Neural cell (in vitro differentiated cells): ENCODE results near the gene PNPLA7. TPM values are rescaled to one million over a fixed set of nuclear protein-coding genes. Genes with fewer than 3 reads are reported as not detected.

Experiments used
- H2AFZ ChIP-seq: fragments of 200-600, 300-800 bp; sonication (generic), shearing (Covaris generic); 2 replicates; pipeline ENCODE4 v1.6.0; 2014; ENCODE audit warnings: low read depth, mild to moderate bottlenecking, antibody characterized with exemption, low read length, moderate library complexity
- H3F3A ChIP-seq: fragments of 200-600 bp; shearing (Covaris generic); 2 replicates; pipeline ENCODE4 v1.6.1; 2016; ENCODE audit warnings: mild to moderate bottlenecking, moderate library complexity, mixed read lengths, antibody characterized with exemption, low read length; ENCODE audit not compliant: insufficient read depth, poor library complexity, severe bottlenecking
- H3K27ac ChIP-seq: fragments of 200-600, 300-800 bp; sonication (generic), shearing (Covaris generic); 2 replicates; pipeline ENCODE4 v1.5.1; 2014; ENCODE audit warnings: mild to moderate bottlenecking, low read length, moderate library complexity
- H3K27me3 ChIP-seq: fragments of 300-800, 200-600 bp; sonication (generic), shearing (Covaris generic); 2 replicates; pipeline ENCODE4 v1.6.0; 2014; ENCODE audit warnings: mild to moderate bottlenecking, low read depth, low read length, moderate library complexity; ENCODE audit not compliant: insufficient read depth
- H3K36me3 ChIP-seq: fragments of 300-800, 200-600 bp; sonication (generic), shearing (Covaris generic); 2 replicates; pipeline ENCODE4 v1.5.1; 2014; ENCODE audit warnings: mild to moderate bottlenecking, antibody characterized with exemption, low read length, moderate library complexity; ENCODE audit not compliant: insufficient read depth
- H3K4me2 ChIP-seq: fragments of 300-800, 200-600 bp; sonication (generic), shearing (Covaris generic); 2 replicates; pipeline ENCODE4 v1.6.0; 2014; ENCODE audit warnings: mild to moderate bottlenecking, low read length
- H3K4me3 ChIP-seq: fragments of 300-800, 200-600 bp; sonication (generic), shearing (Covaris generic); 2 replicates; pipeline ENCODE4 v1.5.1; 2014; ENCODE audit warnings: mild to moderate bottlenecking, low read length, moderate library complexity
- H3K79me2 ChIP-seq: fragments of 200-600 bp; shearing (Covaris generic); replicated peaks from 2 replicates; pipeline ENCODE4 v1.6.0; 2014; ENCODE audit warnings: mild to moderate bottlenecking, low read length, moderate library complexity; ENCODE audit not compliant: insufficient read depth
- H3K9ac ChIP-seq: fragments of 300-800, 200-600 bp; sonication (generic), shearing (Covaris generic); 2 replicates; pipeline ENCODE4 v1.6.1; 2016; ENCODE audit warnings: mild to moderate bottlenecking, low read length, mixed read lengths
- H3K9me2 ChIP-seq: fragments of 200-600 bp; shearing (Covaris generic); 2 replicates; pipeline ENCODE4 v1.6.1; 2016; ENCODE audit warnings: mild to moderate bottlenecking, low read length, mixed read lengths; ENCODE audit not compliant: insufficient read depth
- H3K9me3 ChIP-seq: fragments of 200-600, 300-800 bp; sonication (generic), shearing (Covaris generic); 2 replicates; pipeline ENCODE4 v1.6.1; 2016; ENCODE audit warnings: mild to moderate bottlenecking, mixed run types, low read length, moderate library complexity, mixed read lengths
- H4K20me1 ChIP-seq: fragments of 200-600 bp; shearing (Covaris generic); 2 replicates; pipeline ENCODE4 v1.6.1; 2016; ENCODE audit warnings: mild to moderate bottlenecking, mixed run types; ENCODE audit not compliant: insufficient read depth
- EP300 ChIP-seq: fragments of 450-650 bp; conservative IDR thresholded peaks from 2 replicates; pipeline ENCODE4 v1.6.1; 2014; ENCODE audit warnings: antibody characterized with exemption, mild to moderate bottlenecking, moderate library complexity; ENCODE audit not compliant: poor library complexity, severe bottlenecking
- EZH2 ChIP-seq: fragments of 200-600, 300-800 bp; shearing (Covaris generic), sonication (generic); IDR thresholded peaks from 2 replicates; pipeline ENCODE4 v1.6.1; 2014; ENCODE audit warnings: antibody characterized with exemption, low read length, borderline replicate concordance, mild to moderate bottlenecking; ENCODE audit not compliant: insufficient read depth, poor library complexity, severe bottlenecking
- MXI1 ChIP-seq: fragments of 450-650 bp; conservative IDR thresholded peaks from 2 replicates; pipeline ENCODE4 v1.6.1; 2014; ENCODE audit warnings: antibody characterized with exemption, mild to moderate bottlenecking; ENCODE audit not compliant: poor library complexity, severe bottlenecking
- POLR2AphosphoS5 ChIP-seq: IDR thresholded peaks from 2 replicates; pipeline ENCODE4 v1.6.1; 2012
- RAD21 ChIP-seq: fragments of 450-650 bp; conservative IDR thresholded peaks from 2 replicates; pipeline ENCODE4 v1.6.1; 2014; ENCODE audit warnings: antibody characterized with exemption, mild to moderate bottlenecking, moderate library complexity
- SMC3 ChIP-seq: fragments of 450-650 bp; conservative IDR thresholded peaks from 2 replicates; pipeline ENCODE4 v1.6.1; 2014; ENCODE audit warnings: antibody characterized with exemption, mild to moderate bottlenecking, moderate library complexity; ENCODE audit not compliant: poor library complexity
- TAF1 ChIP-seq: IDR thresholded peaks from 2 replicates; pipeline ENCODE4 v1.6.1; 2012; ENCODE audit warnings: low read depth
- polyA plus RNA-seq: library from polyadenylated mRNA; depleted of rRNA; stranded (reverse); fragments of >200 nt; gene quantifications from 2 replicates; pipeline ENCODE4 v1.2.3, GENCODE V29; 2014
- TF ChIP-seq, protein P1 (sequence below): fragments of 450-650 bp; IDR thresholded peaks from 2 replicates; pipeline ENCODE4 v1.5.1; 2014; ENCODE audit warnings: antibody characterized with exemption, mild to moderate bottlenecking, moderate library complexity; ENCODE audit not compliant: poor library complexity, severe bottlenecking
- TF ChIP-seq, protein P2 (sequence below): IDR thresholded peaks from 2 replicates; pipeline ENCODE4 v1.6.1; 2012; ENCODE audit warnings: borderline replicate concordance

Gene PNPLA7
- polyA plus RNA-seq, 1 donor from 2014 or later = 0.72 TPM

DNA sequence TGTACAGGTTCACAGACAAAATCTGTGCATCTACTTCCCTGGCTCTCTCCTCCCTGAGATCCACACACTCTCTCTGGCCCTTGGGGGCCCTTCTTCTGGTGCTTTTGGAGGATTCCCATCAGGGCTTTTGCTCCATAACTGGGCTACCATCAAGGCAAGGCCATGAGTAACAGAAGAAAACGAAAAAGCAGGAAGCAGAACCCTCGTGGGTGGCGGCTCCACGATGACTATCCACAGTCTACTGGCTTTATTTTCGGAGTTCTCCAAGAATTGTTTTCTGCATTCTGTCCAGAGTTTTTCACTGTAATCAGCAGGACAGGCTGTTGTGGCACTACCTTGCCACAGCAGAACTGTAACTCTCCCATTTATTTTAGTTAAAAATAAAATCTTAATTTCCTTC, 19.9 kb downstream of the PNPLA7 start:
- Histone ChIP-seq H3K79me2 (no peaks in the 10 kb centered on the region), H3K9ac (no peak overlapping the region), H3K9me3 (no peaks in the 10 kb centered on the region), H3K27me3 (no peaks in the 10 kb centered on the region), H3K4me3 (no peak overlapping the region), H2AFZ (no peak overlapping the region), H3K36me3 (no peaks in the 10 kb centered on the region), H3K9me2 (no peaks in the 10 kb centered on the region), H4K20me1 (no peaks in the 10 kb centered on the region), H3F3A (no peaks in the 10 kb centered on the region), H3K27ac (no peak overlapping the region), H3K4me2 (no peak overlapping the region)
- TF ChIP-seq EP300 (no peak), POLR2AphosphoS5 (no peak), MXI1 (no peak), SMC3 (no peak), EZH2 (no peak), TAF1 (no peak), RAD21 (no peak)
- TF ChIP-seq, protein P1, sequence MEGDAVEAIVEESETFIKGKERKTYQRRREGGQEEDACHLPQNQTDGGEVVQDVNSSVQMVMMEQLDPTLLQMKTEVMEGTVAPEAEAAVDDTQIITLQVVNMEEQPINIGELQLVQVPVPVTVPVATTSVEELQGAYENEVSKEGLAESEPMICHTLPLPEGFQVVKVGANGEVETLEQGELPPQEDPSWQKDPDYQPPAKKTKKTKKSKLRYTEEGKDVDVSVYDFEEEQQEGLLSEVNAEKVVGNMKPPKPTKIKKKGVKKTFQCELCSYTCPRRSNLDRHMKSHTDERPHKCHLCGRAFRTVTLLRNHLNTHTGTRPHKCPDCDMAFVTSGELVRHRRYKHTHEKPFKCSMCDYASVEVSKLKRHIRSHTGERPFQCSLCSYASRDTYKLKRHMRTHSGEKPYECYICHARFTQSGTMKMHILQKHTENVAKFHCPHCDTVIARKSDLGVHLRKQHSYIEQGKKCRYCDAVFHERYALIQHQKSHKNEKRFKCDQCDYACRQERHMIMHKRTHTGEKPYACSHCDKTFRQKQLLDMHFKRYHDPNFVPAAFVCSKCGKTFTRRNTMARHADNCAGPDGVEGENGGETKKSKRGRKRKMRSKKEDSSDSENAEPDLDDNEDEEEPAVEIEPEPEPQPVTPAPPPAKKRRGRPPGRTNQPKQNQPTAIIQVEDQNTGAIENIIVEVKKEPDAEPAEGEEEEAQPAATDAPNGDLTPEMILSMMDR = no peak
- TF ChIP-seq, protein P2, sequence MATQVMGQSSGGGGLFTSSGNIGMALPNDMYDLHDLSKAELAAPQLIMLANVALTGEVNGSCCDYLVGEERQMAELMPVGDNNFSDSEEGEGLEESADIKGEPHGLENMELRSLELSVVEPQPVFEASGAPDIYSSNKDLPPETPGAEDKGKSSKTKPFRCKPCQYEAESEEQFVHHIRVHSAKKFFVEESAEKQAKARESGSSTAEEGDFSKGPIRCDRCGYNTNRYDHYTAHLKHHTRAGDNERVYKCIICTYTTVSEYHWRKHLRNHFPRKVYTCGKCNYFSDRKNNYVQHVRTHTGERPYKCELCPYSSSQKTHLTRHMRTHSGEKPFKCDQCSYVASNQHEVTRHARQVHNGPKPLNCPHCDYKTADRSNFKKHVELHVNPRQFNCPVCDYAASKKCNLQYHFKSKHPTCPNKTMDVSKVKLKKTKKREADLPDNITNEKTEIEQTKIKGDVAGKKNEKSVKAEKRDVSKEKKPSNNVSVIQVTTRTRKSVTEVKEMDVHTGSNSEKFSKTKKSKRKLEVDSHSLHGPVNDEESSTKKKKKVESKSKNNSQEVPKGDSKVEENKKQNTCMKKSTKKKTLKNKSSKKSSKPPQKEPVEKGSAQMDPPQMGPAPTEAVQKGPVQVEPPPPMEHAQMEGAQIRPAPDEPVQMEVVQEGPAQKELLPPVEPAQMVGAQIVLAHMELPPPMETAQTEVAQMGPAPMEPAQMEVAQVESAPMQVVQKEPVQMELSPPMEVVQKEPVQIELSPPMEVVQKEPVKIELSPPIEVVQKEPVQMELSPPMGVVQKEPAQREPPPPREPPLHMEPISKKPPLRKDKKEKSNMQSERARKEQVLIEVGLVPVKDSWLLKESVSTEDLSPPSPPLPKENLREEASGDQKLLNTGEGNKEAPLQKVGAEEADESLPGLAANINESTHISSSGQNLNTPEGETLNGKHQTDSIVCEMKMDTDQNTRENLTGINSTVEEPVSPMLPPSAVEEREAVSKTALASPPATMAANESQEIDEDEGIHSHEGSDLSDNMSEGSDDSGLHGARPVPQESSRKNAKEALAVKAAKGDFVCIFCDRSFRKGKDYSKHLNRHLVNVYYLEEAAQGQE = no peak

DNA sequence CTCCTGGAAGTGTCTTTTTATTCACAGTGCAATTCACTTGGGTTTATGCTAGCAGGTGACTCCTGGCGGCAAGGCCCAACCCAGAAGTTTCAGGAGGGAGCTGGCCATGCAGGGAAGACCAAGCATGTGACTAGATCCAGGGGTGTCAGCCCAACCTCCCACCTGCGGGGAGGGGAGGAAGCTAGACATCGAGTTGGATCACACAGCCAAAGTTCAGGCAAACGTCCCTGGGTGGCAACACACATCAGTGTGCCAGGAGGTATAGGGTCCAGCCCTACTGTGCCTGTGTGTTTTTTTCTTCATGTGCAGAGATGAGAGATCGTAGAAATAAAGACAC, 25.3 kb downstream of the PNPLA7 start:
- no peak overlapping the region for H3K27ac ChIP-seq
- TF ChIP-seq RAD21 (no peak), EP300 (no peak), POLR2AphosphoS5 (no peak)

More for the DNA sequence above, 25.3 kb downstream of the PNPLA7 start:
- no peaks in the 10 kb centered on the region for H3K9me3 ChIP-seq
- H3F3A ChIP-seq = no peaks in the 10 kb centered on the region
- no peaks in the 10 kb centered on the region for H4K20me1 ChIP-seq
- no peaks in the 10 kb centered on the region for H3K27me3 ChIP-seq
- H3K4me3 ChIP-seq = no peak overlapping the region
- H2AFZ ChIP-seq = no peak overlapping the region
- no peaks in the 10 kb centered on the region for H3K36me3 ChIP-seq
- no peak overlapping the region for H3K4me2 ChIP-seq
- no peaks in the 10 kb centered on the region for H3K9me2 ChIP-seq
- no peak overlapping the region for H3K9ac ChIP-seq
- no peaks in the 10 kb centered on the region for H3K79me2 ChIP-seq
